IMR-90 (cell line): ENCODE measurements around the gene NPAS2.

ENCODE experiments used
- CEBPB ChIP-seq: IDR thresholded peaks from 2 replicates; pipeline ENCODE4 v1.6.1; 2012; ENCODE audit warnings: low read depth, low read length, improper control_type of control experiment
- NFE2L2 ChIP-seq: fragments of 150-350 bp; IDR thresholded peaks from 2 replicates; pipeline ENCODE4 v1.6.1; 2016; ENCODE audit warnings: low read depth, mild to moderate bottlenecking, low read length
- POLR2A ChIP-seq: IDR thresholded peaks from 2 replicates; pipeline ENCODE4 v1.6.1; 2012; ENCODE audit warnings: mild to moderate bottlenecking, low read depth, low read length
- RAD21 ChIP-seq: IDR thresholded peaks from 2 replicates; pipeline ENCODE4 v1.6.1; 2012; ENCODE audit warnings: low read length, improper control_type of control experiment
- RCOR1 ChIP-seq: IDR thresholded peaks from 2 replicates; pipeline ENCODE4 v1.6.1; 2012; ENCODE audit warnings: mild to moderate bottlenecking, low read length, improper control_type of control experiment; ENCODE audit not compliant: insufficient replicate concordance
- SMC3 ChIP-seq: fragments of 150-350 bp; IDR thresholded peaks from 2 replicates; pipeline ENCODE4 v1.6.1; 2016; ENCODE audit warnings: low read depth, mild to moderate bottlenecking, antibody characterized with exemption, low read length, moderate library complexity
- TF ChIP-seq, protein P1 (sequence below): conservative IDR thresholded peaks from 2 replicates; pipeline ENCODE4 v1.5.1; 2012; ENCODE audit warnings: mild to moderate bottlenecking, low read depth, low read length, improper control_type of control experiment
- TF ChIP-seq, protein P2 (sequence below): fragments of 150-350 bp; IDR thresholded peaks from 2 replicates; pipeline ENCODE4 v1.6.1; 2017; ENCODE audit warnings: mild to moderate bottlenecking, antibody characterized with exemption, low read length, low read depth
- TF ChIP-seq, protein P3 (sequence below): fragments of 150-350 bp; IDR thresholded peaks from 2 replicates; pipeline ENCODE4 v1.6.1; 2016; ENCODE audit warnings: low read depth, mild to moderate bottlenecking, low read length, moderate library complexity, borderline replicate concordance

DNA sequence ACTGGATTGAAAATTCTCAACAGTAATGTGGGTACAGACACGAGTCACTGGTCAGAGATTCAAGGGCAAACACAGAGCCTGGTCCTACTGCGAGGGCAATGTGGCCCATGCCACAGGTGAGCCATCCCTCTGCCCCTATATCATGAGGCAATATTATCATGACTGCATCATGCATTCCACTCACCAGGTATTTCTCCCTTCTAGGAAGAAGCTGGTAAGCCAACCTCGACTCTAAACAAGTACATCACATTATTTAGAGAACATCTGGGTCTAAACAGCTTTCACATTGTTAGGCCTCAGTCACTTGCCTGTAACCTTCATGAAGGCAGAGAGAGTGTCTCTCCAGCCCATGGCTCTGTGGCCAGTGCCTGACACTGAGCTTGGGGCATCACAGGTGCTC, 167.6 kb downstream of the NPAS2 start:
- TF ChIP-seq, protein P1, sequence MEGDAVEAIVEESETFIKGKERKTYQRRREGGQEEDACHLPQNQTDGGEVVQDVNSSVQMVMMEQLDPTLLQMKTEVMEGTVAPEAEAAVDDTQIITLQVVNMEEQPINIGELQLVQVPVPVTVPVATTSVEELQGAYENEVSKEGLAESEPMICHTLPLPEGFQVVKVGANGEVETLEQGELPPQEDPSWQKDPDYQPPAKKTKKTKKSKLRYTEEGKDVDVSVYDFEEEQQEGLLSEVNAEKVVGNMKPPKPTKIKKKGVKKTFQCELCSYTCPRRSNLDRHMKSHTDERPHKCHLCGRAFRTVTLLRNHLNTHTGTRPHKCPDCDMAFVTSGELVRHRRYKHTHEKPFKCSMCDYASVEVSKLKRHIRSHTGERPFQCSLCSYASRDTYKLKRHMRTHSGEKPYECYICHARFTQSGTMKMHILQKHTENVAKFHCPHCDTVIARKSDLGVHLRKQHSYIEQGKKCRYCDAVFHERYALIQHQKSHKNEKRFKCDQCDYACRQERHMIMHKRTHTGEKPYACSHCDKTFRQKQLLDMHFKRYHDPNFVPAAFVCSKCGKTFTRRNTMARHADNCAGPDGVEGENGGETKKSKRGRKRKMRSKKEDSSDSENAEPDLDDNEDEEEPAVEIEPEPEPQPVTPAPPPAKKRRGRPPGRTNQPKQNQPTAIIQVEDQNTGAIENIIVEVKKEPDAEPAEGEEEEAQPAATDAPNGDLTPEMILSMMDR: no peak
- TF ChIP-seq NFE2L2 (no peak), SMC3 (no peak), POLR2A (no peak), RAD21 (no peak), RCOR1 (no peak), CEBPB (no peak)
- TF ChIP-seq, protein P2, sequence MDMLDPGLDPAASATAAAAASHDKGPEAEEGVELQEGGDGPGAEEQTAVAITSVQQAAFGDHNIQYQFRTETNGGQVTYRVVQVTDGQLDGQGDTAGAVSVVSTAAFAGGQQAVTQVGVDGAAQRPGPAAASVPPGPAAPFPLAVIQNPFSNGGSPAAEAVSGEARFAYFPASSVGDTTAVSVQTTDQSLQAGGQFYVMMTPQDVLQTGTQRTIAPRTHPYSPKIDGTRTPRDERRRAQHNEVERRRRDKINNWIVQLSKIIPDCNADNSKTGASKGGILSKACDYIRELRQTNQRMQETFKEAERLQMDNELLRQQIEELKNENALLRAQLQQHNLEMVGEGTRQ: no peak
- TF ChIP-seq, protein P3, sequence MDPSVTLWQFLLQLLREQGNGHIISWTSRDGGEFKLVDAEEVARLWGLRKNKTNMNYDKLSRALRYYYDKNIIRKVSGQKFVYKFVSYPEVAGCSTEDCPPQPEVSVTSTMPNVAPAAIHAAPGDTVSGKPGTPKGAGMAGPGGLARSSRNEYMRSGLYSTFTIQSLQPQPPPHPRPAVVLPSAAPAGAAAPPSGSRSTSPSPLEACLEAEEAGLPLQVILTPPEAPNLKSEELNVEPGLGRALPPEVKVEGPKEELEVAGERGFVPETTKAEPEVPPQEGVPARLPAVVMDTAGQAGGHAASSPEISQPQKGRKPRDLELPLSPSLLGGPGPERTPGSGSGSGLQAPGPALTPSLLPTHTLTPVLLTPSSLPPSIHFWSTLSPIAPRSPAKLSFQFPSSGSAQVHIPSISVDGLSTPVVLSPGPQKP: no peak
